ENCODE results near the gene NAA15.

NAA15 gene

GRCh38 chr4:139450586-139450985 lies 149.3 kb downstream of the NAA15 start:
- TF ChIP-seq CTCF (IDR thresholded peaks at IDR 0.05; ENCODE audit: low read depth, low read length), result no peak
- no peak overlapping the region for H3K4me3 ChIP-seq (ENCODE audit: low read depth, low read length)

- TF ChIP-seq CTCF (IDR thresholded peaks at IDR 0.05; ENCODE audit: low read depth, low read length), result no peak
- no peak overlapping the region for H3K4me3 ChIP-seq (ENCODE audit: low read depth, low read length)
These were observed 150.7 kb downstream of the NAA15 start for GRCh38 chr4:139451997-139452396.

GRCh38 chr4:139453041-139453370 lies 151.7 kb downstream of the NAA15 start:
- TF ChIP-seq CTCF (IDR thresholded peaks at IDR 0.05; ENCODE audit: low read depth, low read length), result peak; percentile 19; the same call in 1 of the 2 replicates
- H3K4me3 ChIP-seq (ENCODE audit: low read depth, low read length), result peak overlapping the region; percentile 72

- peak overlapping the region; percentile 72 for H3K4me3 ChIP-seq (ENCODE audit: low read depth, low read length)
- TF ChIP-seq CTCF (IDR thresholded peaks at IDR 0.05; ENCODE audit: low read depth, low read length), result no peak; the same call in 1 of the 2 replicates
These were observed 152.2 kb downstream of the NAA15 start for GRCh38 chr4:139453371-139454110.

- TF ChIP-seq CTCF (IDR thresholded peaks at IDR 0.05; ENCODE audit: low read depth, low read length), result no peak
- peak within 1 kb of the TSS; percentile 72 for H3K4me3 ChIP-seq (ENCODE audit: low read depth, low read length)
These were observed 153.1 kb downstream of the NAA15 start, which contains the start of gene RAB33B for GRCh38 chr4:139454111-139455045. Gene RAB33B (plus strand): TSS chr4:139454121. CDS start chr4:139454196, 75 bp downstream.

GRCh38 chr4:139455126-139455538 lies 153.8 kb downstream of the NAA15 start:
- no peak for TF ChIP-seq CTCF (IDR thresholded peaks at IDR 0.05; ENCODE audit: low read depth, low read length)

GRCh38 chr4:139457318-139457717 lies 156.0 kb downstream of the NAA15 start:
- no peak for TF ChIP-seq CTCF (IDR thresholded peaks at IDR 0.05; ENCODE audit: low read depth, low read length)
- H3K4me3 ChIP-seq (ENCODE audit: low read depth, low read length), result no peak overlapping the region

More at GRCh38 chr4:139455126-139455538, 153.8 kb downstream of the NAA15 start:
- peak overlapping the region; percentile 72 for H3K4me3 ChIP-seq (ENCODE audit: low read depth, low read length)

Measured in WI38 (cell line).